Body of pancreas (tissue), 4 donors: Measurements from ENCODE around the gene PLK2. TPM values are rescaled to one million over a fixed set of nuclear protein-coding genes. Genes with fewer than 3 reads are reported as not detected.

Experiments used
- ATAC-seq: fragments of 150-250 bp; one replicate; pipeline ENCODE4 v1.9.1; 2016
- DNase-seq, 4 donors: peaks; one replicate each; pipeline ENCODE4 v3.0.0-alpha.2; 2019
- H3K27ac ChIP-seq, 4 donors: fragments of 200-600 bp; sonication (generic); 1 replicate in 3 of 4; 2 replicates in 1 of 4; pipeline versions ENCODE4 v1.5.1 to v1.6.1; 2016 to 2019; ENCODE audit warnings: mild to moderate bottlenecking in 1 of 4, mixed read lengths in 1 of 4, moderate library complexity in 1 of 4
- H3K27me3 ChIP-seq, 2 donors: fragments of 200-600 bp; sonication (generic); one replicate each; pipeline ENCODE4 v1.6.0; 2016; ENCODE audit warnings: mild to moderate bottlenecking in 1 of 2
- H3K36me3 ChIP-seq, 2 donors: fragments of 200-600 bp; sonication (generic); replicated peaks in 1 of 2; 2 replicates each; pipeline ENCODE4 v1.5.1; 2016; ENCODE audit warnings: low read depth in 2 of 2; ENCODE audit not compliant: insufficient read depth in 1 of 2
- H3K4me1 ChIP-seq: fragments of 200-600 bp; sonication (generic); one replicate; pipeline ENCODE4 v1.6.0; 2016
- H3K4me3 ChIP-seq, 2 donors: fragments of 200-600 bp; sonication (generic); 1 replicate in 1 of 2; 2 replicates in 1 of 2; pipeline ENCODE4 v1.5.1; 2016 to 2019
- H3K9me3 ChIP-seq, 3 donors: fragments of 200-600 bp; sonication (generic); 1 replicate in 2 of 3; 2 replicates in 1 of 3; pipeline ENCODE4 v1.5.1; 2016
- POLR2A ChIP-seq, 3 donors: fragments of 450-650 bp; IDR thresholded peaks; one replicate each; pipeline ENCODE4 v1.6.1; 2016; ENCODE audit warnings: antibody characterized with exemption in 3 of 3, mild to moderate bottlenecking in 2 of 3
- WGBS, 2 donors: methylation state at CpG; one replicate each; pipeline ENCODE4 v1.1.5; 2017; 5-methylcytosine and 5-hydroxymethylcytosine counted together
- intact Hi-C: fragments of 100-400 bp; cut with DNase I; formaldehyde crosslinking; loops from one replicate; pipeline ENCODE4 v1.15.1; 2023
- total RNA-seq, 2 donors: library from RNA; depleted of rRNA; stranded (reverse); fragments of >200 nt; gene quantifications; one replicate each; pipeline ENCODE4 v1.1.0, GENCODE V29; 2016
- TF ChIP-seq, protein P1 (sequence below), 7 experiments: fragments of 450-650 bp in 4 of 7; fragments of 200-600 bp in 3 of 7; sonication (generic) in 3 of 7; IDR thresholded peaks; one replicate each; pipeline ENCODE4 v1.5.1; 2016 to 2019; ENCODE audit warnings: antibody characterized with exemption in 7 of 7

Gene PLK2
- total RNA-seq, 2 donors from 2014 or later, result 24.4 to 30.7 TPM

GRCh38 chr5:58484505-58484904, 24.6 kb upstream of the PLK2 start:
- 55 to 65% methylated on average over 4 of the region's 4 CpGs for whole genome bisulfite sequencing, 2 donors
- ATAC-seq, result no peak
- H3K9me3 ChIP-seq, result no peaks in the 10 kb centered on the region

GRCh38 chr5:58482536-58482935, 22.6 kb upstream of the PLK2 start:
- DNase-seq, result no peak
- Histone ChIP-seq H3K27ac (no peak overlapping the region), H3K4me1 (no peaks in the 10 kb centered on the region), H3K27me3 (no peaks in the 10 kb centered on the region), H3K9me3 (no peaks in the 10 kb centered on the region), H3K4me3 (no peak overlapping the region), H3K36me3 (no peaks in the 10 kb centered on the region)
- intact Hi-C loops, result no loop called here
- ATAC-seq, result no peak
- 79 to 83% methylated on average over 1 of the region's 1 CpG for WGBS, 2 donors
- TF ChIP-seq, protein P1, sequence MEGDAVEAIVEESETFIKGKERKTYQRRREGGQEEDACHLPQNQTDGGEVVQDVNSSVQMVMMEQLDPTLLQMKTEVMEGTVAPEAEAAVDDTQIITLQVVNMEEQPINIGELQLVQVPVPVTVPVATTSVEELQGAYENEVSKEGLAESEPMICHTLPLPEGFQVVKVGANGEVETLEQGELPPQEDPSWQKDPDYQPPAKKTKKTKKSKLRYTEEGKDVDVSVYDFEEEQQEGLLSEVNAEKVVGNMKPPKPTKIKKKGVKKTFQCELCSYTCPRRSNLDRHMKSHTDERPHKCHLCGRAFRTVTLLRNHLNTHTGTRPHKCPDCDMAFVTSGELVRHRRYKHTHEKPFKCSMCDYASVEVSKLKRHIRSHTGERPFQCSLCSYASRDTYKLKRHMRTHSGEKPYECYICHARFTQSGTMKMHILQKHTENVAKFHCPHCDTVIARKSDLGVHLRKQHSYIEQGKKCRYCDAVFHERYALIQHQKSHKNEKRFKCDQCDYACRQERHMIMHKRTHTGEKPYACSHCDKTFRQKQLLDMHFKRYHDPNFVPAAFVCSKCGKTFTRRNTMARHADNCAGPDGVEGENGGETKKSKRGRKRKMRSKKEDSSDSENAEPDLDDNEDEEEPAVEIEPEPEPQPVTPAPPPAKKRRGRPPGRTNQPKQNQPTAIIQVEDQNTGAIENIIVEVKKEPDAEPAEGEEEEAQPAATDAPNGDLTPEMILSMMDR (IDR thresholded peaks at IDR 0.05), result no peak
- no peak for TF ChIP-seq POLR2A (IDR thresholded peaks at IDR 0.05)

More at GRCh38 chr5:58484505-58484904, 24.6 kb upstream of the PLK2 start:
- no peak overlapping the region for H3K27ac ChIP-seq
- peaks cover 0 to 4% of the 10 kb centered on the region in 2 donors for H3K27me3 ChIP-seq
- TF ChIP-seq, protein P1 (IDR thresholded peaks at IDR 0.05), result no peak
- no peak for TF ChIP-seq POLR2A (IDR thresholded peaks at IDR 0.05)
- intact Hi-C loops, result no loop called here
- no peak for DNase-seq
- no peaks in the 10 kb centered on the region for H3K4me1 ChIP-seq
- no peaks in the 10 kb centered on the region for H3K36me3 ChIP-seq
- H3K4me3 ChIP-seq, result no peak overlapping the region

GRCh38 chr5:58481828-58482227, 21.9 kb upstream of the PLK2 start:
- H3K9me3 ChIP-seq, result no peaks in the 10 kb centered on the region
- TF ChIP-seq, protein P1 (IDR thresholded peaks at IDR 0.05), result no peak
- no peak for TF ChIP-seq POLR2A (IDR thresholded peaks at IDR 0.05)
- H3K27ac ChIP-seq, result no peak overlapping the region
- no peak overlapping the region for H3K4me3 ChIP-seq
- no peak for DNase-seq
- 69 to 76% methylated on average over 6 of the region's 6 CpGs for WGBS, 2 donors
- H3K36me3 ChIP-seq, result no peaks in the 10 kb centered on the region
- intact Hi-C loops, result no loop called here
- no peak for ATAC-seq
- H3K4me1 ChIP-seq, result no peaks in the 10 kb centered on the region
- H3K27me3 ChIP-seq, result no peaks in the 10 kb centered on the region

DNA sequence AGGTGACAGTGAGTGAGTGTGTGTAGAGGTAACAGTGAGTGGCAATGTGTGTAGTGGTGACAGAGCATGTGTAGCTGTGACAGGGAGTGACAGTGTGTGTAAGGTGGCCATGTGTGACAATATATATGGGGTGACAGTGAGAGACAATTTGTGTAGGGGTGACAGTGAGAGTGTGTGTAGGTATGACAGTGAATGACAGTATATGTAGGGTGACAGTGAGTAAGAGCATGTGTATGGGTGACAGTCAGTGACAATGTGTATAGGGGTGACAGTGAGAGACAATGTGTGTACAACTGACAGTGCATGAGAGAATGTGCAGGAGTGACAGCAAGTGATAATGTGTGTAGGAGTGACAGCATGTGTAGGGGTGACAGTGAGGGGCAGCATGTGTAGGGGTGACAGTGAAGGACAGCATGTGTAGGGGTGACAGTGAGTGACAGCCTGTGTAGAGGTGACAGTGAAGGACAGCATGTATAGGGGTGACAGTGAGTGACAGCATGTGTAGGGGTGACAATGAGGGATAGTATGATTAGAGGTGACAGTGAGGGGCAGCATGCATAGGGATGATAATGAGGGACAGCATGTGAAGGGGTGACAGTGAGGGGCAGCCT, 21.3 kb upstream of the PLK2 start:
- ATAC-seq (no peak), DNase-seq (no peak)
- no peaks in the 10 kb centered on the region for H3K9me3 ChIP-seq
- H3K4me3 ChIP-seq, result no peak overlapping the region
- TF ChIP-seq, protein P1 (IDR thresholded peaks at IDR 0.05), result no peak
- no peak for TF ChIP-seq POLR2A (IDR thresholded peaks at IDR 0.05)
- no peaks in the 10 kb centered on the region for H3K36me3 ChIP-seq
- no peak overlapping the region for H3K27ac ChIP-seq
- H3K4me1 ChIP-seq, result no peaks in the 10 kb centered on the region
- H3K27me3 ChIP-seq, result no peaks in the 10 kb centered on the region
- intact Hi-C loops, result no loop called here

- intact Hi-C loops, result no loop called here
- DNase-seq, result no peak
- Histone ChIP-seq H3K36me3 (no peaks in the 10 kb centered on the region), H3K27me3 (no peaks in the 10 kb centered on the region), H3K27ac (no peak overlapping the region), H3K4me1 (no peaks in the 10 kb centered on the region), H3K4me3 (no peak overlapping the region), H3K9me3 (no peaks in the 10 kb centered on the region)
- TF ChIP-seq POLR2A (IDR thresholded peaks at IDR 0.05), result no peak
- TF ChIP-seq, protein P1 (IDR thresholded peaks at IDR 0.05), result peak in 5 of 7 experiments; percentile 11 to 40 (median 29)
- 0 to 4% methylated on average over 1 of the region's 1 CpG for WGBS, 2 donors
- no peak for ATAC-seq
These were observed 18.0 kb upstream of the PLK2 start for GRCh38 chr5:58477760-58478376.
